NB4 (cell line): Measurements from ENCODE around the gene JAM3.
A peak's percentile ranks its signal among the peaks of the same experiment; 100 is the strongest.

ENCODE experiments used
- DNase-seq: peaks from one replicate; pipeline ENCODE4 v3.0.0; 2010; ENCODE audit warnings: low read depth
- H3K4me3 ChIP-seq: one replicate; pipeline ENCODE4 v1.5.1; 2011; ENCODE audit warnings: mild to moderate bottlenecking, low read depth, low read length, moderate library complexity
- MYC ChIP-seq: IDR thresholded peaks from 2 replicates; pipeline ENCODE4 v1.6.1; 2011; ENCODE audit warnings: low read depth, low read length
- POLR2A ChIP-seq: IDR thresholded peaks from 2 replicates; pipeline ENCODE4 v1.6.1; 2011; ENCODE audit warnings: mild to moderate bottlenecking; ENCODE audit not compliant: insufficient read length; ENCODE audit errors: extremely low read depth
- TF ChIP-seq, protein P1 (sequence below): IDR thresholded peaks from 2 replicates; pipeline ENCODE4 v1.6.1; 2011; ENCODE audit warnings: low read depth, low read length
- TF ChIP-seq, protein P2 (sequence below): IDR thresholded peaks from one replicate; pipeline ENCODE4 v1.5.1; 2012; ENCODE audit warnings: low read depth, low read length

The JAM3 gene

DNA sequence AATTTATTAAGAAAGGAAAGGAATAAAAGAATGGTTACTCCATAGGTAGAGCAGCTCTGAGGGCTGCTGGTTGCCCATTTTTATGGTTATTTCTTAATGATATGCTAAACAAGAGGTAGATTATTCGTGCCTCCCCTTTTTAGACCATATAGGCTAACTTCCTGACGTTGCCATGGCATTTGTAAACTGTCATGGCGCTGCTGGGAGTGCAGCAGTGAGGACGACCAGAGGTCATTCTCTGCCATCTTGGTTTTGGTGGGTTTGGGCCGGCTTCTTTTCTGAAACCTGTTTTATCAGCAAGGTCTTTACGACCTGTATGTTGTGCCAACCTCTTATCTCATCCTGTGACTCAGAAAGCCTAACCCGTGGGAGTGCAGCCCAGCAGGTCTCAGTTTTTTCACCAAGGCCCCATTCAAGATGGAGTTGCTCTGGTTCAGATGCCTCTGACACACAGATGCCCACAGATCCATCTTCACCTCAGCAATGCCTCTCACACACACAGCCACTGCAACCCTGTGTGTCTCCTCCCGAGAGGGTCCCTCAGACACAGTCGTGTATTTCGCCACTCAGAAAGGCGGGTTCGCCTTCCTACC, 16.4 kb upstream of the JAM3 start:
- H3K4me3 ChIP-seq = no peak overlapping the region
- TF ChIP-seq, protein P1, sequence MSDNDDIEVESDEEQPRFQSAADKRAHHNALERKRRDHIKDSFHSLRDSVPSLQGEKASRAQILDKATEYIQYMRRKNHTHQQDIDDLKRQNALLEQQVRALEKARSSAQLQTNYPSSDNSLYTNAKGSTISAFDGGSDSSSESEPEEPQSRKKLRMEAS = no peak
- TF ChIP-seq, protein P2, sequence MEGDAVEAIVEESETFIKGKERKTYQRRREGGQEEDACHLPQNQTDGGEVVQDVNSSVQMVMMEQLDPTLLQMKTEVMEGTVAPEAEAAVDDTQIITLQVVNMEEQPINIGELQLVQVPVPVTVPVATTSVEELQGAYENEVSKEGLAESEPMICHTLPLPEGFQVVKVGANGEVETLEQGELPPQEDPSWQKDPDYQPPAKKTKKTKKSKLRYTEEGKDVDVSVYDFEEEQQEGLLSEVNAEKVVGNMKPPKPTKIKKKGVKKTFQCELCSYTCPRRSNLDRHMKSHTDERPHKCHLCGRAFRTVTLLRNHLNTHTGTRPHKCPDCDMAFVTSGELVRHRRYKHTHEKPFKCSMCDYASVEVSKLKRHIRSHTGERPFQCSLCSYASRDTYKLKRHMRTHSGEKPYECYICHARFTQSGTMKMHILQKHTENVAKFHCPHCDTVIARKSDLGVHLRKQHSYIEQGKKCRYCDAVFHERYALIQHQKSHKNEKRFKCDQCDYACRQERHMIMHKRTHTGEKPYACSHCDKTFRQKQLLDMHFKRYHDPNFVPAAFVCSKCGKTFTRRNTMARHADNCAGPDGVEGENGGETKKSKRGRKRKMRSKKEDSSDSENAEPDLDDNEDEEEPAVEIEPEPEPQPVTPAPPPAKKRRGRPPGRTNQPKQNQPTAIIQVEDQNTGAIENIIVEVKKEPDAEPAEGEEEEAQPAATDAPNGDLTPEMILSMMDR = no peak
- no peak for TF ChIP-seq MYC
- TF ChIP-seq POLR2A = no peak
- DNase-seq = no peak

DNA sequence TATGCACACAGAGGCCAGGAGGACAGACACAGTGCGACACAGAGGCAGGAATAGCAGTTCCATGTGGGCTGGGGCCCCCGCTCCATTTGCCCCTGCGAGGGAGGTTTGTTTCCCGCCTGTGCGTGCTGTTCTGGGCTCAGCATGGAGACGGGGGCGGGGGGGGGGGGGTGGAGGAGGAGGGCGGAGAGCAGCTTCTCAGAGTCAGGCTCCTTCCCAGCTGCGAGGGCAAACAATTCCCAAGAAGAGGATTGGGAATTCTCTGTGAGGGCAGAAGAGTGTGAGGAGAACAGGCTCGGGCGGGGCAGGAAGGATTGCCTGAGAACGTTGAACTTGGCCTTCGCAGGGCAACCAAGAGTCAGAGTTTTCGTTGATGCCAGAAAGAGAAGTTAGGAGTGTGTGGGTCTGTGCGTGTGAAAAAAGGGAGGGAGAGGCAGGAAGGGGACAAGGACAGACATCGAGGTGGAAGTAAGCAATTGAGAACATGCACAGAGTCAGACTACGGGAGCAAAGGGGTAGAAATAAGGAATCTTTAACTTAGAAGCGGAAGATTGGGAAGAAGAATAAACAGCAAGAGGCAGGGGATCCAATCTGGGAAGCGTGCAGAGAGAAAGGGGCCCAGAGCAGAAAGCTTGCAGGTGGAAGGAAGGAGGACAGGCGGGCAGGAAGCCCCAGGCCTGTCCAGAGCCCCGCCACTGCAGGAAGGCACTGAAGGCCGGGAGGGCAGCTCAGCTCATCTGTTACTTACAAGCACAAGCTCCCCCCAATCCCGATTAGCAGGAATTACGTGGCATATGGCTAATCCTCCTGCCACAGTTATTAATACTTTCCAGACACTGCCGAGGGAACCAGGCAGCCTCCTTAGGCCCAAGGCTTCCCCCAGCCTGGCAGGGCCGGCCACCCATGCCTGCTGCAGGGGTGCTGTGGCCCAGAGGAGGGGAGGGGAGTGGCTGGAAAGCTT, 15.6 kb upstream of the JAM3 start:
- H3K4me3 ChIP-seq = no peak overlapping the region
- TF ChIP-seq, protein P1 = no peak
- TF ChIP-seq MYC (no peak), POLR2A (no peak)
- TF ChIP-seq, protein P2 = no peak
- no peak for DNase-seq

DNA sequence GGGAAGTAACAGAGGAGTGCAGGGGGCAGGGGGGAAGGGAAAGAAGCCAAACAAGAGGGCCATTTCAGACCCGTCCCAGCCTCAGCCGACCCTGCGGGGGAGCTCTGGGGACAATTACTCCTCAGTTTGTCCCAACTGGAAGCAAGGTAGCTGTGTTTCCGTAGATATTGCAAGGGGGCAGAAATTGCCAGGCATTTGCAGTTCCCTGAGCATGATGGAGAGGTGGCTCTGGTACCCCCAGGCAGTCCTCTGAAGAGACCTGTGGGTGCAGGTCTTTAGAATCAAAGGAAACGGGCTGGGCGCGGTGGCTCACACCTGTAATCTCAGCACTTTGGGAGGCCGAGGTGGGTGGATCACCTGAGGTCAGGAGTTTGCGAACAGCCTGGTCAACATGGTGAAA, 13.8 kb upstream of the JAM3 start:
- DNase-seq = no peak
- H3K4me3 ChIP-seq = no peak overlapping the region
- TF ChIP-seq MYC (no peak), POLR2A (no peak)
- TF ChIP-seq, protein P1 = no peak
- TF ChIP-seq, protein P2 = no peak

DNA sequence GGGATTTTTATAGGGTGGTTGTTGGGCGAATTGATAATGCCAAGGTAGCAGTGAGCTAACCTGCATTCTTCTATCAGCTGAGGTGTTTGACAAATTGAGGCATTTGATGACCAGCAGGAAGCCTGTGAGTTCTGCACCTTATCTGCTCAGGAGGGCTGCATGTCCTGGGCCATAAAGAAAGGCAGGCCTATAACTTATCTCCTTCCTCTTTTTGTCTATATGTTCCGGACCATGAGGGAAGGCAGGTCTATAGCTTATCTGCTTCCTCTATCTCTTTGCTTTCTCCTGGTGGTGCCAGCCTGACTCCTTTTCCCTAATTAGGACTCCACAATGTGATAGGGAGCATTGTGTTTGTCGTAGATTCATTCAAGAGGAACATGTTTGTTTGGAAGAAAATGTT, 8.6 kb upstream of the JAM3 start:
- no peak overlapping the region for H3K4me3 ChIP-seq
- peak; percentile 48 for DNase-seq
- no peak for TF ChIP-seq MYC
- TF ChIP-seq, protein P2 = no peak
- TF ChIP-seq POLR2A = no peak
- TF ChIP-seq, protein P1 = no peak

DNA sequence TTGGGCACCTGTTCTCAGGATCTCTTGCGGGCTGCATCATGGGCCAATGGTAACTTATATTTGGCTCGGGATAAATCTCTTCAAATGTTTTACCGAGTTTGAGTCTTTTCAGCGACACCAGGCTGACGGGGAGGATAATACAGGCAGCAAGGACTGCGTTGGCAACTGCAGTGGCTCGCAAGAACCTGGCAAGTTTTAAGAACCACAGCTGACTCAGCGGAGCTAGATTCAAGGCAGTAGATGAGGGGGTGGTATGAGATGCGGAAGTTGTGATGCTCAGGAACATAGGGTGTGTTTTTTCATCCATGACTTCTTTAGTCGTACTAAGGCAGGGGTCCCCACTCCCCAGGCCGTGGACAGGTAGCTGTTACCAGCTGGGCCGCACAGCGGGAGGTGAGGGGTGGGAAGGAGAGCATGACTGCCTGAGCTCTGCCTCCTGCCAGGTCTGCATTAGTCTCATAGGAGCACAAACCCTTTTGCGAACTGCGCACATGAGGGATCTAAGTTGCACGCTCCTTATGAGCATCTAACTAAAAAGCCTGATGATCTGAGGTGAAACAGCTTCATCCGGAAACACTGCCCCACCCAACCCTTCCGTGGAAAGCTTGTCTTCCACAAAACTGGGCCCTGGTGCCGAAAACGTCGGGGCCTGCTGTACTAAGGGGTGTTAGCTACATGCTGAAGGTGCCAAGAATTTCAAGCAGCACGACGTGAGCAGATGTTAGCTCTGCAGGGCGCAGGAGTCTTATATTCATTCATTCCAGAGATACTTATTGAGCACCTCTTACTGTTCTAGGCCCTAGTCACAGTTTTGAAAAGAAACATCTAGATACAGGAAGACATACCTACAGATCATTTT, 6.4 kb upstream of the JAM3 start:
- H3K4me3 ChIP-seq = no peak overlapping the region
- TF ChIP-seq, protein P1 = no peak
- TF ChIP-seq, protein P2 = no peak
- no peak for TF ChIP-seq POLR2A
- TF ChIP-seq MYC = no peak
- DNase-seq = no peak
